ENCODE measurements around the gene ZSWIM1.
A peak's percentile ranks its signal among the peaks of the same experiment; 100 is the strongest.

ZSWIM1 gene

GRCh38 chr20:45902199-45902701 lies 21.2 kb downstream of the ZSWIM1 start:
- no peak for TF ChIP-seq POLR2A (IDR thresholded peaks at IDR 0.05; ENCODE audit: low read depth, low read length)
- DNase-seq (ENCODE audit: insufficient read length, low spot score) (no peak), FAIRE-seq (no peak)

- no peak for DNase-seq (ENCODE audit: insufficient read length, low spot score)
- FAIRE-seq = no peak
- no peak for TF ChIP-seq POLR2A (IDR thresholded peaks at IDR 0.05; ENCODE audit: low read depth, low read length)
These were observed 23.8 kb downstream of the ZSWIM1 start for GRCh38 chr20:45904583-45905504.

- FAIRE-seq (no peak), DNase-seq (ENCODE audit: insufficient read length, low spot score) (peak; percentile 77)
- no peak for TF ChIP-seq POLR2A (IDR thresholded peaks at IDR 0.05; ENCODE audit: low read depth, low read length)
These were observed 24.6 kb downstream of the ZSWIM1 start for GRCh38 chr20:45905505-45906079.

- no peak for DNase-seq (ENCODE audit: insufficient read length, low spot score)
- FAIRE-seq = no peak
- TF ChIP-seq POLR2A (IDR thresholded peaks at IDR 0.05; ENCODE audit: low read depth, low read length) = no peak
These were observed 26.4 kb downstream of the ZSWIM1 start for GRCh38 chr20:45907219-45907948.

- DNase-seq (ENCODE audit: insufficient read length, low spot score) (no peak), FAIRE-seq (no peak)
- TF ChIP-seq POLR2A (IDR thresholded peaks at IDR 0.05; ENCODE audit: low read depth, low read length) = no peak
These were observed 27.1 kb downstream of the ZSWIM1 start for GRCh38 chr20:45908084-45908483.

- DNase-seq (ENCODE audit: insufficient read length, low spot score) = no peak
- no peak for TF ChIP-seq POLR2A (IDR thresholded peaks at IDR 0.05; ENCODE audit: low read depth, low read length)
- no peak for FAIRE-seq
These were observed 28.3 kb downstream of the ZSWIM1 start for GRCh38 chr20:45909336-45909808.

GRCh38 chr20:45909817-45910669 lies 29.0 kb downstream of the ZSWIM1 start:
- no peak for TF ChIP-seq POLR2A (IDR thresholded peaks at IDR 0.05; ENCODE audit: low read depth, low read length)
- no peak for FAIRE-seq

GRCh38 chr20:45910670-45911485 lies 29.9 kb downstream of the ZSWIM1 start:
- TF ChIP-seq POLR2A (IDR thresholded peaks at IDR 0.05; ENCODE audit: low read depth, low read length) = peak; percentile 68
- peak; percentile 72 for FAIRE-seq
- peak; percentile 86 for DNase-seq (ENCODE audit: insufficient read length, low spot score)

More at GRCh38 chr20:45909817-45910669, 29.0 kb downstream of the ZSWIM1 start:
- no peak for DNase-seq (ENCODE audit: insufficient read length, low spot score)

GRCh38 chr20:45911486-45912343 lies 30.7 kb downstream of the ZSWIM1 start, which contains the start of gene PLTP:
Gene PLTP, minus strand, starts transcription at chr20:45912155. Its CDS starts 703 bp downstream, at chr20:45911452.
- DNase-seq (ENCODE audit: insufficient read length, low spot score) (no peak), FAIRE-seq (no peak)
- peak; percentile 30; the same call in 1 of the 2 replicates for TF ChIP-seq POLR2A (IDR thresholded peaks at IDR 0.05; ENCODE audit: low read depth, low read length)

GRCh38 chr20:45912344-45912682 lies 31.3 kb downstream of the ZSWIM1 start:
- FAIRE-seq (no peak), DNase-seq (ENCODE audit: insufficient read length, low spot score) (no peak)
- TF ChIP-seq POLR2A (IDR thresholded peaks at IDR 0.05; ENCODE audit: low read depth, low read length) = no peak

GRCh38 chr20:45913116-45913515 lies 32.1 kb downstream of the ZSWIM1 start:
- DNase-seq (ENCODE audit: insufficient read length, low spot score) (no peak), FAIRE-seq (no peak)
- no peak for TF ChIP-seq POLR2A (IDR thresholded peaks at IDR 0.05; ENCODE audit: low read depth, low read length)
